ENCODE data around the gene SH3GL2. TPM values are rescaled to one million over a fixed set of nuclear protein-coding genes. Genes with fewer than 3 reads are reported as not detected.

The SH3GL2 gene
- total RNA-seq, 1 donor from 2014 or later: 3.2 TPM

DNA sequence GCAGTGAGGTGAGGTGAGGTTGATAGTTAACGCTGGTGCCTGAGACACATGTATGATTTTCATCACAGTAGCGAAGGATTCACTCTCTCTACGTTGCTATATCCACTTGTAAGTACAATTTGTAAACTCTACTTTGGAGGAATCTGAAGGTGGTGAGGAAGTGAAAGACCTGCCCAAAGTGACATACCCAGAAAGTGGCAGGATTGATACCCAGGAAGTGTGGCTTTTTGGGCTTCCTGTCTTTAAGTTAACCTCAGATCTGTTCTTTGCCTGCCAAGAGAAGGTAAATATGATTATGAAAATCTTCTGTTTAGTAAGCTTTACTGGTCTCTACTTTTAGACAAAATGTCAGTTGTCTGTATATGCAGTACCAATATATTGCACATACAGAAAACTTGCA is 143.1 kb downstream of the SH3GL2 start:
- Histone ChIP-seq H3K4me1 (no peaks in the 10 kb centered on the region), H3K27ac (no peak overlapping the region), H3K36me3 (no peaks in the 10 kb centered on the region), H3K27me3 (no peaks in the 10 kb centered on the region), H3K9me3 (peaks cover 2% of the 10 kb centered on the region), H3K4me3 (no peak overlapping the region)
- intact Hi-C loops (cut with DNase I): no loop called here
- ATAC-seq: no peak
- TF ChIP-seq, protein P1, sequence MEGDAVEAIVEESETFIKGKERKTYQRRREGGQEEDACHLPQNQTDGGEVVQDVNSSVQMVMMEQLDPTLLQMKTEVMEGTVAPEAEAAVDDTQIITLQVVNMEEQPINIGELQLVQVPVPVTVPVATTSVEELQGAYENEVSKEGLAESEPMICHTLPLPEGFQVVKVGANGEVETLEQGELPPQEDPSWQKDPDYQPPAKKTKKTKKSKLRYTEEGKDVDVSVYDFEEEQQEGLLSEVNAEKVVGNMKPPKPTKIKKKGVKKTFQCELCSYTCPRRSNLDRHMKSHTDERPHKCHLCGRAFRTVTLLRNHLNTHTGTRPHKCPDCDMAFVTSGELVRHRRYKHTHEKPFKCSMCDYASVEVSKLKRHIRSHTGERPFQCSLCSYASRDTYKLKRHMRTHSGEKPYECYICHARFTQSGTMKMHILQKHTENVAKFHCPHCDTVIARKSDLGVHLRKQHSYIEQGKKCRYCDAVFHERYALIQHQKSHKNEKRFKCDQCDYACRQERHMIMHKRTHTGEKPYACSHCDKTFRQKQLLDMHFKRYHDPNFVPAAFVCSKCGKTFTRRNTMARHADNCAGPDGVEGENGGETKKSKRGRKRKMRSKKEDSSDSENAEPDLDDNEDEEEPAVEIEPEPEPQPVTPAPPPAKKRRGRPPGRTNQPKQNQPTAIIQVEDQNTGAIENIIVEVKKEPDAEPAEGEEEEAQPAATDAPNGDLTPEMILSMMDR (IDR thresholded peaks at IDR 0.05): no peak
- no peak for DNase-seq

DNA sequence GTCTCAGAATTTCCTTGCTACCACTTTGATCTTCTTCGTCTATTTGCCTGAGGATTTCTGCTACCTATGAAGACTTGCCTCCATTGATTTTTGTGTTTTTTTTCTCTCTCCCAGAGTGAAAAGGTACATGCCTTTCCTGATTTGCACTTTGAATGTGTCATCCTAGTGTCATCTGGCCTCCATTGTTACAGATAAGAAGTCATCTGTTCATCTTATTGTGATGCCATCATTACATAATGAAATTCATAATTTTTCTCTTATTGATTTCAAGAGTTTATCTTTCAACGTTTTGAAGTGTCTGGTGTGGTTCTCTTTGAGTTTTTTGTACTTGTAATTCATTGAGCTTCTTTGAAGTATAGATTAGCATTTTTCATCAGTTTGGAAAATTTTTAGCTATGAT is 144.8 kb downstream of the SH3GL2 start:
- Histone ChIP-seq H3K4me1 (no peaks in the 10 kb centered on the region), H3K36me3 (no peaks in the 10 kb centered on the region), H3K27me3 (no peaks in the 10 kb centered on the region), H3K4me3 (no peak overlapping the region), H3K9me3 (peaks cover 2% of the 10 kb centered on the region), H3K27ac (no peak overlapping the region)
- DNase-seq: no peak
- ATAC-seq: no peak
- intact Hi-C loops (cut with DNase I): no loop called here
- TF ChIP-seq, protein P1 (IDR thresholded peaks at IDR 0.05): no peak

DNA sequence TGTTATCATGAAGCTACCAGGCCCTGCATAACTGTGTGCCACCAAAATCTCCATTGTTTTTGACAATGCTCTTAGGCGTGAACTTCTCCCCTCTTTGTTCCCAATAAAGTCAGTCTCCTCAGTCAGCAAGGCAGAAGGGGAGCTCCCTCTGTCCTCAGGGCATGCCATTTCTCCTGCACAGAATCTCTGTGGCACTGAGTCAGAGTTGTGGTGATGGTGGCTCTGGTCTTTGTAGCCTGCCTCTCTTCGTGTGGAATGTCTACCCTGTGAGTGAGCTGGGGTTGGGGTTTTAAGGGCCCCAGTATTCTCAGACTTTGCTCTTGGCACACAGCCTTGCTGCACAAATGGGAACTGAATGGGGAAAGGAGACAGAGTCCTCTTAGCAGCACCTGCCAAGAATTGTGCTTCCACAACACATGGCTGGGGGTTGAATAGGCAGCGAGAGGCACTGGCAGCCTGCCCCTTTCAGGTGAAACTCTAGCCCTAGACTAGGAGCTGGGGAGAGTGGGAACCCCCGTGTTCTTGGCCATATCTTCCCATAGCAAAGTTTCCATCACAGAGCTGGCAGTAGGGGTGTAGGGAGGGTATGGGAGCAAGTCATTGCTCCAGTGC is 146.6 kb downstream of the SH3GL2 start:
- TF ChIP-seq, protein P1 (IDR thresholded peaks at IDR 0.05): no peak
- no peak for ATAC-seq
- Histone ChIP-seq H3K9me3 (peaks cover under 1% of the 10 kb centered on the region), H3K4me3 (no peak overlapping the region), H3K27me3 (no peaks in the 10 kb centered on the region), H3K27ac (no peak overlapping the region), H3K4me1 (no peaks in the 10 kb centered on the region), H3K36me3 (no peaks in the 10 kb centered on the region)
- intact Hi-C loops (cut with DNase I): no loop called here
- no peak for DNase-seq

DNA sequence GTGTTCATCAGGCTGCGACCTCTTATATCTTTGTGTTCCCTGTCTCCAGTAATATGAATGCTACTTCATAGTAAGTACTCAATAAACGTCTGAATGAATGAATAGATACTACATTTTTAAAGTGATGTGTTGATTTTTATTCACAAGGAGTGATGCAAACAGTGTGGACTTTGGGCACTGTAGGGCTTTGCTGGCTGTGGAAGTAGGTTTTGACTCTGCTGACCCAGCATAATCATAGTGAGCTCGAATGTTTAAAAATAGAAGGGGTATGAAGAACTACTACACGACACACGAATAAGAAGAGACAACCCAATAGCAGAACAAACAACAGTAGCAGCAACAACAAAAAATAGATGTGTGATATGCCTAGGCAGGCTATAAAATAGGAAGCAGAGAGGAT is 147.4 kb downstream of the SH3GL2 start:
- H3K9me3 ChIP-seq: no peaks in the 10 kb centered on the region

DNA sequence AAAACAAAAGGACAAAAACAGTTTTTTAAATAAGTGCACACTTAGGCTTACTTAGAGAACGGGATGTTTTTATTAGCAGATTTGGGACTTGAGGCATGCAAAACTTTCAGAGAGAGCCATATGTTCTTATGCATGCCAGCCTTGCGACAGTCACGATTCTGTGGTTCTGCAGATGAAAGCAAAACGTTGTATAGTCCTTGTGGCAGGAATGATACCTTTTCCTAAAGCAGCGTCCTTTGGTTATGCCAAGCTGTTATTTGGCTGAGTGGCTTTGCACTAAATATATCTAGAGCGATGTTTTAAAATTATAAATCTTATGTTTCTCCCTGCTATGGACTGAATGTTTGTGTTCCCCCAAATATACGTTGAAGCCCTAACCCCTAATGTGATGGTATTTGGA is 152.0 kb downstream of the SH3GL2 start:
- no peak overlapping the region for H3K27ac ChIP-seq
- DNase-seq (no peak), ATAC-seq (no peak)
- no peak overlapping the region for H3K4me3 ChIP-seq
- no peaks in the 10 kb centered on the region for H3K36me3 ChIP-seq
- no peaks in the 10 kb centered on the region for H3K27me3 ChIP-seq
- no peaks in the 10 kb centered on the region for H3K9me3 ChIP-seq
- no peaks in the 10 kb centered on the region for H3K4me1 ChIP-seq
- intact Hi-C loops (cut with DNase I): no loop called here
- TF ChIP-seq, protein P1 (IDR thresholded peaks at IDR 0.05): no peak

More for the DNA sequence above, 147.4 kb downstream of the SH3GL2 start:
- no peak for ATAC-seq
- intact Hi-C loops (cut with DNase I): no loop called here
- DNase-seq: no peak
- Histone ChIP-seq H3K27me3 (no peaks in the 10 kb centered on the region), H3K36me3 (no peaks in the 10 kb centered on the region), H3K27ac (no peak overlapping the region), H3K4me3 (no peak overlapping the region), H3K4me1 (no peaks in the 10 kb centered on the region)
- TF ChIP-seq, protein P1 (IDR thresholded peaks at IDR 0.05): no peak

DNA sequence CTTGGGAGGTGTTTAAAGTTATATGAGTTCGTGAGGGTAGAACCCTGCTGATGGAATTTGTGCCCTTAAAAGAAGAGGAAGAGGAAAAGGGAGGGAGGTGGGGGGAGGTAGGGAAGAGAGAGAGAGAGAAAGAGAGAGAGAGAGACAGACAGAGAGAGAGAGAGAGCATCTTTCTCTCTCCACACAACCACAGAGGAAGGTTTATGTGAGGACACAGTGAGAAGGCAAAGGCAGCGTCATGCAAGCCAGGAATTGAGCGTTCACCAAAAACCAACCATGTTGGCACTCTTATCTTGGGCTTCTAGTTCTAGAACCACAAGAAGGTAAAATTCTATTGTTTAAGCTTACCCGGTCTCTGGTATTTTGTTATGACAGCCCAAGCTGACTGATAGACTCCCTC is 152.4 kb downstream of the SH3GL2 start:
- H3K27ac ChIP-seq: no peak overlapping the region
- no peaks in the 10 kb centered on the region for H3K27me3 ChIP-seq
- no peak for DNase-seq
- no peaks in the 10 kb centered on the region for H3K4me1 ChIP-seq
- no peaks in the 10 kb centered on the region for H3K36me3 ChIP-seq
- no peak for ATAC-seq
- no peak overlapping the region for H3K4me3 ChIP-seq
- intact Hi-C loops (cut with DNase I): no loop called here
- TF ChIP-seq, protein P1 (IDR thresholded peaks at IDR 0.05): no peak
- no peaks in the 10 kb centered on the region for H3K9me3 ChIP-seq

Measured in upper lobe of right lung (tissue), 1 donor.